Activated CD4-positive, CD25-positive, alpha-beta regulatory T cell treated with anti-CD3 and anti-CD28 coated beads, Interleukin-2, amount 50 U/mL, for 16 hours (primary cell): ENCODE results near the gene EPHB1.

Experiments
- DNase-seq: peaks from one replicate; pipeline ENCODE4 v3.0.0-alpha.2; 2020; ENCODE audit warnings: low read depth, low spot score

Gene EPHB1

GRCh38 chr3:134880431-134880830, 85.4 kb downstream of the EPHB1 start:
- no peak for DNase-seq

- DNase-seq = no peak
Observed at GRCh38 chr3:134881305-134881704, 86.2 kb downstream of the EPHB1 start.

- DNase-seq = no peak
Observed at GRCh38 chr3:134883697-134884385, 88.8 kb downstream of the EPHB1 start.

DNA sequence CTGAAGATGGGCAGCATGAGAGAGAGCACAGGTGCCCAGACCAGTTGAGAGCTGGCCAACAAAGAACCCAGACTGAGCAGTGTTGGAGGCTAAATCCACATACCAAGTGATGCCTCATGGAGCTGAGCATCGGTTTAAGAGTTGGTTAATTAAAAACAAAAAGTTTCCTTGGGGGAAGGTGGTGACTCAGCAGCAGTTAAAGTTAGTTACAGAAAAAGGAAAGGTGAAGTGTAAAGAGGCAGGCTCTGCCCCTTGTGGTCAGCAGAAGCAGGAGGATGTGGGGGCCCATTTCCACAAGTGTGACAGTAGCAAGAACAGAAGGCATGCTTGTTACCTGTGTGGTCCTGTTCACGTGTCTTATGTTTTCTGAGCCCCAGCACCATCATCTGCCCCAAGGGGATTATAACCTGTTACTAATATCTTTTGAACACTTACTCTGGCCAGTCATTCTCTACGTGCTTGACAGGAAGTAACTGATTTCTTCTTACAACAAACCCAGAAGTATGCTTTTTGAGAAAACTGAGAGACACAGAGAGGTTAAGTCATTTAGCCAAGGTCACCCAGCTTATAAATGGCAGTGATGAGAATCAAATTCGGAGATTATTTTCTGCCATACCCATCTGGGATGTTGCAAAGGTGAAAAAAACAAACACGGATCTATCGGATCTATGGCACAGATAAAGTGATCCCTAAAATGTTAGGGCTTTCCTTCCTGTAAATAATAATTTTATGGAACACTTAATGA, 91.0 kb downstream of the EPHB1 start:
- DNase-seq = no peak

DNA sequence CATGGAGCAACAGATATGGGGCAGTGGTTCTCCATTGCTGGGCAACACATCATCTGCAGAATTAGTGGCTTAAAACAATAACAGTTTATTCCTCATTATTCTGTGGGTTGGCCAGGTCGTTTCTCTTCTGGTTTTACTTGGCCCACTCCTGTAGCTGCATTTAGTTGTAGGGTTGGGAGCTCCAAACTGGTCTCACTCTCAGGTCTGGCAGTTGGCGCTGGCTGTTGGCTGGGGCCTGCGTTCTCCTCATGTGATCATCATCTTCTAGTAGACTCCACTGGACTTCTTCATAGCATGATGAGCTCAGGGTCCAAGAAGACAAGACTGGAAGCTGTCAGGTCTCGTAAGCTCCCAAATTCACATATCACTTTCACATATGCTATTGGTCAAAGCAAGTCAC, 91.9 kb downstream of the EPHB1 start:
- DNase-seq = no peak

DNA sequence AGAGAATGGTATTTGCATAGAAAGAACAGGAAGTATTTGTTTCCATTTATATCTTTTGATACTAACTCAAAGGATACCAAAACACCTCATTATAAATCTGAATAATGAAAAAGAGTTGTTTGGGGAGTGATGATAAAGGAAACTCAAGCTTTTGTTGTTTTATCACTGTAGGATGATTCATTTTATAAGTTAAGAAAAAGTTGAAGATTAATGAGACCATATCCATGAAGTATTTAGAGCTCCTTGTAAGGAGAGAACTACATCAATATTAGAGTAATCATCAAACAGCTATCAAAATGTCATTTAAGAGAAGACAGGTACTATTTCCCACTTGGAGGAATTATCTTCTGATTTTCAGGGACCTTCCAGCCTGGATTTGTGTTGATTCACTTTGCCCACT, 92.5 kb downstream of the EPHB1 start:
- DNase-seq = no peak

- no peak for DNase-seq
Observed at GRCh38 chr3:134892326-134892725, 97.3 kb downstream of the EPHB1 start.

- no peak for DNase-seq
Observed at GRCh38 chr3:134892761-134893160, 97.7 kb downstream of the EPHB1 start.

- no peak for DNase-seq
Observed at GRCh38 chr3:134894533-134894932, 99.5 kb downstream of the EPHB1 start.

DNA sequence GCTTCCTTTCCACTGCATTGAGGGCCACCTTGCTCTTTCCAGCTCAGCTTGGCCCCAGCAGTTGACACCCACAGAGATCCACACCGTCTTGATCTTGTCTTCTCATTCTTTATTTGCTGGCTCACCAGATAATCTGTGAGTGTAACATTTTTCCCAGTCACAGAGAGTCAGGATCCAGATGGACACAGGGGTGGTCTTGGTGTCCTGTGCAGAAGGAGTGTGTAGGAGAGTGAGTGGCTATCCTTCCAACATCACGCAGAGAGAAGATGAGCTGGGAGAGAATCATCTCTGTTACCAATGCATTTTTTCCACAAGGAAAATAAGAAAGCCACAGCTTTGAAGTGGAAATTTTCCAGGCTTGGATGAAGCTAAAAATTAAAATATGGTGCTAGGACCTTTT, 100.1 kb downstream of the EPHB1 start:
- no peak for DNase-seq

- no peak for DNase-seq
Observed at GRCh38 chr3:134896141-134896540, 101.1 kb downstream of the EPHB1 start.

DNA sequence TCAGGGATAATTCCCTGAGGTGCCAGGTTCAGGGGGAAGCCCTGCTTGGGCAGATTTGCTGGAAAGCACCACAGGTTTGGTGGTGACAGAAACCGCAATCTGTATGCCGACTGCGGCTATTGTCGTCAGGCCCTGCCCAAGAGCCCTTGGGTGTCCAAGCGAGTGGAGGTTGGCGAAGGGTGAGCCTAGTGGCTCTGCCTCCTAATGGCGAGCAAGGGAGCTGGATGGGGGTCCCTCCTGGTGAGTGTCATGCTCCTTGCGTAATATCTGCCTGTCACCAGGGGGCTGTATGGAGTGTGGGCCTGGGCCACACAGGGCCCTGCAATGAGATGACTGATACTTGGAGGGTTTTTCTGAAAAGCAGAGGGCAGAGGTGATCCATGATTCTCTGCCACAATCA, 101.6 kb downstream of the EPHB1 start:
- DNase-seq = no peak

DNA sequence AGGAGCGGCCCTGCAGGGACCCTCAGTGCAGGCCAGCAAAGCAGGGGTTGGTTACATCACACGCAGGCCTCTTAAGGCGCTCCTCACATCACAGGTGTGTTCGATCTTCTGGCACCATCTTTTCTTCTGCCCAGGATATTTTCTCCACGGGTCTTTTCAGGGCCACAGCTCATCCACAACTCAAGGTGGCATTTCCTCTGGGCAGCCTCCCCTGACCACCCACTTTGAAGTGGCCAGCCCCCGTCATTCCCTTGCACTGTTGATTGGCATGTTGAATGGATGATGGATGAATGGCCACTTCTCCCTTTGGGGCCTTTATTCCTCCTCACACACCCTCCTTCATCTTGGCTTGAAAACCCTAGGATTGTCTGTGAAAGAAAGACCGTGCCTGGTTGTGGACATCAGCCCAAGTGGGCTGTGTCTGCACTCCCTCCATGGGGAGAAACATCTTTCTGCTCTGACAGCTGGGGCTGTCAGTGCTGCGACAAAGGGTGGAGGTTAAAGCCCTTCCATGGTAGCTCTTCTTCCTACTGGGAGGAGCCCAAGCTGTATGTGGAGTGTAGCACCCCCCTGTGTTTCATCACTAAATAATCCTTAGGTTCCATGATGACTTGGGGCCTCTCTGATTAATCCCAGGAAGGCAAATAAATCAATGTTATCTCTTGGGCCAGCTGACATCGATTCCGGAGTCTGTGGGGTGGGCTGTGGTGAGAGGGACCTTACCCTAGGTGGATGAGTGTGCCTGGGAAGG, 102.5 kb downstream of the EPHB1 start:
- no peak for DNase-seq

DNA sequence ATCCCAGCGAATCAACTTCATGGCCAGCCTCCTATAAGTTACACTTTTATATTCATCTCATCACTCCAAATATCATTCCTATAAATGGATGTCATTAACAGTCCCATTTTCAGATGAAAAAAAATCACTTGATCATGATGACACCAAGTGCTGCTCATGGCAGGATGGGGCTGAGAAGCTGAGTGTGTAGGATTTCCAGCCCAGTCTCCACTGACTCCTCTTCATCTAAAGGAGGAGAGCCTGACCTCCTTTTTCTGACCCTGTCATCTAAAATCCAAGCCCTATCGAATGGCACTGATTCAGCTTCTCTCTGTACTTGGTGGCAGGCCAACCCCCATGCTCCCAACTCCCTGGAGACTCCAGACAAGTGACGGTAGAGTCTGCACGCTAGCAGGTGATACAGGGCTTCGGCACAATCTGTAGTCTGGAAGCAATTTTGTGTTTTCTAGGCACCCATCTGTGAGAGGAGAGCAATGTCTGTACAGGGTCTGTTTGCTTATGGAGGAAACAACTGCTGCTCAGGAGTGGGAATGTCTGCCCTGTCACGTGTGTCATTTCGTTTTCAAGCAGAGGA, 103.2 kb downstream of the EPHB1 start:
- DNase-seq = no peak

- no peak for DNase-seq
Observed at GRCh38 chr3:134899786-134900185, 104.7 kb downstream of the EPHB1 start.

DNA sequence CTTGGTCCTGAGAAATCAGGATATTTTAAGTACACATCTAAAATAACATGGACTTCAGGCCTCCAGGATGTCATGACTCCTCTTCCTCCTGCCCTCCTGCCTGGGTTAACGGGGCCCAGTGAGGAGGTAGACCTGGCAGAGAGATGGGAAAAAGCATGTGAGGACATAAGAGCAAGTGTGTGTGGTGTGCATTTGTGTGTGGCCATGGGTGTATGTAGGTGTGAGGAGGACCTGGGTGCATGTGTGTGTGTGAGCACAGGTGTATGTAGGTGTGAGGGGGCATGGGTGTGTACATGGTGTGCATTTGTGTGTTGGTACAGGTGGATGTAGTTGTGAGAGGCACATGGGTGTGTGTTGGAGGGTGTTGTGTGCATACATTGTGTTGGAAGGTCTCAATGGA, 105.4 kb downstream of the EPHB1 start:
- no peak for DNase-seq

- DNase-seq = no peak
Observed at GRCh38 chr3:134901461-134901860, 106.4 kb downstream of the EPHB1 start.

- no peak for DNase-seq
Observed at GRCh38 chr3:134903837-134904236, 108.8 kb downstream of the EPHB1 start.

GRCh38 chr3:134904241-134904771, 109.2 kb downstream of the EPHB1 start:
- DNase-seq = no peak

DNA sequence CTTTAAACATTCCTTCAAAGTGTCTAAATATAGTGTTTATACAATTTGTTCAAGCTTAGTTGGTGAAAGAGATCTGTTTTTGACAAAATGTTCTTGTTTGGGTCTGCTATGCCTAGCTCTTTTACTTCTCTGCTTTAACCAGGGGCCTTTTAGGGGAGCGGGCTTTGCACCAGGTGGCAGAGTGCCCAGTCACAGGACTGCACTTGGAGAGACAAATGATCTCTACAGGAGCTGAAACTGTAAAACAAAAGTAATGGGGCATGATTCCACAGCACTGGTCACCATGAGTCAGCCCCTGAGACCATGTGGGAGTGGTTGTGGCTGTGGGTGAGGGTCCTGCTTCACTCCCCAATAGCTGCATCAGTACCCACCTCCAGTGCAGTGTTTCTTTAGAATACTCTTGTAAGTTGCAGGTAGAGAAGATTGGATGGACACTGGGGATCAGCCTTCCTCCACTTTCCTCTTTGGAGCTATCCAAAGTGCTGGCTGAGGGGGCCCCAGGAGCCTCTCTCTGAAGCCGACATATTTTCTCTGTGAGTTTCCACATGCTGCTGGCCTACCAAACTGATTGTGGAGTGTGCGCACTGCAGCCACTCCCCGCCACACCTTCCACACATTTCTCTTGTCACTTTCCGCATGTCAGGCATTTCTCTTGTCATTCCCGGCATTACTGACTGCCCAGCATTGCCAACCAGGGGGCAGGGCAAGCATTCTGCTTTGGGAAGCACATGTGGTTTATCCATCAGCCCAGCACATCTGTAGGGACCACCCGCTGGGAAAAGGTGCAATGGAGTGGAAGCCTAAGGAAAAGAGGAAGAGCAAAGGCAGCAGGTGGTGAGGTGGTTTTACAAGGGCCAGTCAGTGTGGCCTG, 110.0 kb downstream of the EPHB1 start:
- DNase-seq = no peak

GRCh38 chr3:134905647-134905935, 110.5 kb downstream of the EPHB1 start:
- DNase-seq = no peak
